GM23338 (cell line): ENCODE measurements around the gene SUV39H2. TPM values are rescaled to one million over a fixed set of nuclear protein-coding genes. Genes with fewer than 3 reads are reported as not detected.

Source experiments
- ATAC-seq: fragments of 200-7000 bp; cut with Tn5 transposase; 3 replicates; pipeline ENCODE4 v1.9.1; 2020
- DNase-seq: peaks from one replicate; pipeline ENCODE4 v3.0.0-alpha.2; 2015; ENCODE audit warnings: low spot score
- H2AFZ ChIP-seq: fragments of 200-600 bp; sonication (generic); 2 replicates; pipeline ENCODE4 v1.8.0; 2016; ENCODE audit warnings: antibody characterized with exemption, mild to moderate bottlenecking, moderate library complexity
- H3F3A ChIP-seq: fragments of 200-600 bp; sonication (generic); replicated peaks from 2 replicates; pipeline ENCODE4 v1.8.0; 2017; ENCODE audit warnings: antibody characterized with exemption, mixed run types, low read depth
- H3K27ac ChIP-seq: fragments of 200-600 bp; sonication (generic); 2 replicates; pipeline ENCODE4 v1.6.1; 2016; ENCODE audit warnings: low read depth
- H3K27me3 ChIP-seq: fragments of 200-600 bp; sonication (generic); 2 replicates; pipeline ENCODE4 v1.8.0; 2016; ENCODE audit warnings: mild to moderate bottlenecking, mixed run types, moderate library complexity; ENCODE audit not compliant: insufficient read depth
- H3K36me3 ChIP-seq: fragments of 200-600 bp; sonication (generic); 2 replicates; pipeline ENCODE4 v1.8.0; 2016; ENCODE audit warnings: mild to moderate bottlenecking; ENCODE audit not compliant: insufficient read depth
- H3K4me1 ChIP-seq: fragments of 200-600 bp; sonication (generic); 2 replicates; pipeline ENCODE4 v1.8.0; 2016; ENCODE audit warnings: mild to moderate bottlenecking, moderate library complexity; ENCODE audit not compliant: insufficient read depth
- H3K4me2 ChIP-seq: fragments of 200-600 bp; sonication (generic); 2 replicates; pipeline ENCODE4 v1.7.1; 2017; ENCODE audit warnings: mixed run types
- H3K4me3 ChIP-seq: fragments of 200-600 bp; sonication (generic); 2 replicates; pipeline ENCODE4 v1.6.1; 2016; ENCODE audit warnings: mixed run types
- H3K79me2 ChIP-seq: fragments of 200-600 bp; sonication (generic); replicated peaks from 2 replicates; pipeline ENCODE4 v1.8.0; 2017; ENCODE audit warnings: mild to moderate bottlenecking; ENCODE audit not compliant: insufficient read depth
- H3K9me2 ChIP-seq: fragments of 200-600 bp; sonication (generic); 2 replicates; pipeline ENCODE4 v1.8.0; 2017; ENCODE audit not compliant: insufficient read depth
- H4K20me1 ChIP-seq: fragments of 200-600 bp; sonication (generic); replicated peaks from 2 replicates; pipeline ENCODE4 v1.8.0; 2017; ENCODE audit warnings: mild to moderate bottlenecking; ENCODE audit not compliant: insufficient read depth
- H3K27ac Mint-ChIP-seq: 2 replicates; pipeline ENCODE4 v1.8.0; 2020; ENCODE audit warnings: inconsistent platforms, mild to moderate bottlenecking, moderate library complexity, mixed read lengths
- H3K27me3 Mint-ChIP-seq: 3 replicates; pipeline ENCODE4 v1.8.0; 2022; ENCODE audit warnings: low read depth, mild to moderate bottlenecking, moderate library complexity, mixed read lengths, inconsistent platforms; ENCODE audit not compliant: insufficient read depth, poor library complexity
- H3K36me3 Mint-ChIP-seq: 3 replicates; pipeline ENCODE4 v1.8.0; 2021; ENCODE audit warnings: low read depth, mild to moderate bottlenecking, inconsistent platforms, moderate library complexity, mixed read lengths
- H3K4me1 Mint-ChIP-seq: 3 replicates; pipeline ENCODE4 v1.8.0; 2020; ENCODE audit warnings: mild to moderate bottlenecking, inconsistent platforms, mixed read lengths
- H3K4me3 Mint-ChIP-seq: 3 replicates; pipeline ENCODE4 v1.8.0; 2021; ENCODE audit warnings: moderate library complexity, mild to moderate bottlenecking, inconsistent platforms, mixed read lengths
- H3K9me3 Mint-ChIP-seq: 3 replicates; pipeline ENCODE4 v1.8.0; 2020; ENCODE audit warnings: moderate library complexity, mild to moderate bottlenecking, inconsistent platforms, mixed read lengths
- CREB1 ChIP-seq: fragments of 250-450 bp; sonication (Bioruptor Pico); IDR thresholded peaks from 2 replicates; pipeline ENCODE4 v1.5.0; 2020; ENCODE audit warnings: low read depth, mild to moderate bottlenecking, moderate library complexity
- ETS1 ChIP-seq: IDR thresholded peaks from 2 replicates; pipeline ENCODE4 v1.6.1; 2016; ENCODE audit warnings: antibody characterized with exemption
- EZH2 ChIP-seq: fragments of 200-600 bp; sonication (generic); IDR thresholded peaks from one replicate; pipeline ENCODE4 v1.8.0; 2017; ENCODE audit warnings: antibody characterized with exemption, mild to moderate bottlenecking, low read depth; ENCODE audit not compliant: unreplicated experiment
- JUNB ChIP-seq: IDR thresholded peaks from one replicate; pipeline ENCODE4 v1.6.1; 2016; ENCODE audit warnings: antibody characterized with exemption; ENCODE audit not compliant: unreplicated experiment
- NANOG ChIP-seq: IDR thresholded peaks from 2 replicates; pipeline ENCODE4 v1.6.1; 2016; ENCODE audit warnings: antibody characterized with exemption, borderline replicate concordance
- POLR2AphosphoS5 ChIP-seq: IDR thresholded peaks from 2 replicates; pipeline ENCODE4 v1.6.1; 2016; ENCODE audit warnings: antibody characterized with exemption, low read depth
- REST ChIP-seq: IDR thresholded peaks from one replicate; pipeline ENCODE4 v1.6.1; 2018; ENCODE audit warnings: antibody characterized with exemption; ENCODE audit not compliant: unreplicated experiment
- STAT1 ChIP-seq: IDR thresholded peaks from one replicate; pipeline ENCODE4 v1.6.1; 2016; ENCODE audit warnings: antibody characterized with exemption; ENCODE audit not compliant: unreplicated experiment
- ZNF114 ChIP-seq: fragments of 250-450 bp; sonication (Bioruptor Pico); IDR thresholded peaks from 2 replicates; pipeline ENCODE4 v1.5.0; 2020; ENCODE audit warnings: mild to moderate bottlenecking, moderate library complexity
- ZNF331 ChIP-seq: fragments of 250-450 bp; sonication (Bioruptor Pico); IDR thresholded peaks from 2 replicates; pipeline ENCODE4 v1.5.0; 2020; ENCODE audit warnings: low read depth, mild to moderate bottlenecking, moderate library complexity
- polyA plus RNA-seq: library from polyadenylated mRNA; unstranded; fragments of >200 nt; fragmentation: Nextera tagmentation; extraction: Ambion mirVana; gene quantifications from 2 replicates; pipeline ENCODE4 v1.2.1, GENCODE V29; 2016
- total RNA-seq: library from RNA; depleted of rRNA; stranded (reverse); fragments of >200 nt; shearing (Covaris generic); gene quantifications from 2 replicates; pipeline ENCODE4 v1.2.3, GENCODE V29; 2014
- TF ChIP-seq, protein P1 (sequence below): fragments of 250-450 bp; sonication (Bioruptor Pico); IDR thresholded peaks from 2 replicates; pipeline ENCODE4 v1.5.0; 2020; ENCODE audit warnings: mild to moderate bottlenecking, moderate library complexity

Gene SUV39H2
- total and polyA plus RNA-seq, 2 experiments from 2014 or later = 33.3 to 59.1 TPM

DNA sequence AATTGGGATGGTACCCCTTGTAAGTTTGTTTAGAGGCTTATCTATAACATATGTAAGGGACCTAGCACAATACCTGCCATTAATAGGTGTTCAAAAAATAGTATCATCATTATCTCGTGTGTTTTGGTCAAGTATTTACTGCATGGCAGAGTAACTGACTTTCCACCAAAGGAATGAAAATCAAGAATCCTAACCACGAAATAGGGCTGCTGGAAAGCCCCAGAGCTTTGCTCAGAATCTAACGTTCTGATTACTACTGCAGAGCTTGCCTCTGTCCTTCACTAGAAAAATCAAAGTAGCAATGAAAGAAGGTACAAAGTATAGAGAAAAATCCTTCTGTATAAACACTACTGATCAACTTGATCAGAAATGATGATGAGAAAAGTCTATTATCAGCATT is 40.3 kb downstream of the SUV39H2 start:
- Mint-ChIP-seq H3K9me3 (peaks cover 35% of the 10 kb centered on the region; the same call in 2 of the 3 replicates), H3K27me3 (no peaks in the 10 kb centered on the region), H3K4me1 (no peaks in the 10 kb centered on the region), H3K27ac (no peak overlapping the region), H3K4me3 (no peak overlapping the region), H3K36me3 (peaks cover 82% of the 10 kb centered on the region)
- H3K36me3 ChIP-seq = peaks cover 16% of the 10 kb centered on the region
- H3K27me3 ChIP-seq = no peaks in the 10 kb centered on the region
- DNase-seq (no peak), ATAC-seq (no peak)
- TF ChIP-seq POLR2AphosphoS5 = no peak
- no peak for TF ChIP-seq ZNF331 (CRISPR knock-in tag)
- TF ChIP-seq NANOG = no peak
- no peak for TF ChIP-seq ZNF114 (CRISPR knock-in tag)
- TF ChIP-seq STAT1 = no peak
- TF ChIP-seq JUNB = no peak
- TF ChIP-seq REST = no peak
- TF ChIP-seq, protein P1, sequence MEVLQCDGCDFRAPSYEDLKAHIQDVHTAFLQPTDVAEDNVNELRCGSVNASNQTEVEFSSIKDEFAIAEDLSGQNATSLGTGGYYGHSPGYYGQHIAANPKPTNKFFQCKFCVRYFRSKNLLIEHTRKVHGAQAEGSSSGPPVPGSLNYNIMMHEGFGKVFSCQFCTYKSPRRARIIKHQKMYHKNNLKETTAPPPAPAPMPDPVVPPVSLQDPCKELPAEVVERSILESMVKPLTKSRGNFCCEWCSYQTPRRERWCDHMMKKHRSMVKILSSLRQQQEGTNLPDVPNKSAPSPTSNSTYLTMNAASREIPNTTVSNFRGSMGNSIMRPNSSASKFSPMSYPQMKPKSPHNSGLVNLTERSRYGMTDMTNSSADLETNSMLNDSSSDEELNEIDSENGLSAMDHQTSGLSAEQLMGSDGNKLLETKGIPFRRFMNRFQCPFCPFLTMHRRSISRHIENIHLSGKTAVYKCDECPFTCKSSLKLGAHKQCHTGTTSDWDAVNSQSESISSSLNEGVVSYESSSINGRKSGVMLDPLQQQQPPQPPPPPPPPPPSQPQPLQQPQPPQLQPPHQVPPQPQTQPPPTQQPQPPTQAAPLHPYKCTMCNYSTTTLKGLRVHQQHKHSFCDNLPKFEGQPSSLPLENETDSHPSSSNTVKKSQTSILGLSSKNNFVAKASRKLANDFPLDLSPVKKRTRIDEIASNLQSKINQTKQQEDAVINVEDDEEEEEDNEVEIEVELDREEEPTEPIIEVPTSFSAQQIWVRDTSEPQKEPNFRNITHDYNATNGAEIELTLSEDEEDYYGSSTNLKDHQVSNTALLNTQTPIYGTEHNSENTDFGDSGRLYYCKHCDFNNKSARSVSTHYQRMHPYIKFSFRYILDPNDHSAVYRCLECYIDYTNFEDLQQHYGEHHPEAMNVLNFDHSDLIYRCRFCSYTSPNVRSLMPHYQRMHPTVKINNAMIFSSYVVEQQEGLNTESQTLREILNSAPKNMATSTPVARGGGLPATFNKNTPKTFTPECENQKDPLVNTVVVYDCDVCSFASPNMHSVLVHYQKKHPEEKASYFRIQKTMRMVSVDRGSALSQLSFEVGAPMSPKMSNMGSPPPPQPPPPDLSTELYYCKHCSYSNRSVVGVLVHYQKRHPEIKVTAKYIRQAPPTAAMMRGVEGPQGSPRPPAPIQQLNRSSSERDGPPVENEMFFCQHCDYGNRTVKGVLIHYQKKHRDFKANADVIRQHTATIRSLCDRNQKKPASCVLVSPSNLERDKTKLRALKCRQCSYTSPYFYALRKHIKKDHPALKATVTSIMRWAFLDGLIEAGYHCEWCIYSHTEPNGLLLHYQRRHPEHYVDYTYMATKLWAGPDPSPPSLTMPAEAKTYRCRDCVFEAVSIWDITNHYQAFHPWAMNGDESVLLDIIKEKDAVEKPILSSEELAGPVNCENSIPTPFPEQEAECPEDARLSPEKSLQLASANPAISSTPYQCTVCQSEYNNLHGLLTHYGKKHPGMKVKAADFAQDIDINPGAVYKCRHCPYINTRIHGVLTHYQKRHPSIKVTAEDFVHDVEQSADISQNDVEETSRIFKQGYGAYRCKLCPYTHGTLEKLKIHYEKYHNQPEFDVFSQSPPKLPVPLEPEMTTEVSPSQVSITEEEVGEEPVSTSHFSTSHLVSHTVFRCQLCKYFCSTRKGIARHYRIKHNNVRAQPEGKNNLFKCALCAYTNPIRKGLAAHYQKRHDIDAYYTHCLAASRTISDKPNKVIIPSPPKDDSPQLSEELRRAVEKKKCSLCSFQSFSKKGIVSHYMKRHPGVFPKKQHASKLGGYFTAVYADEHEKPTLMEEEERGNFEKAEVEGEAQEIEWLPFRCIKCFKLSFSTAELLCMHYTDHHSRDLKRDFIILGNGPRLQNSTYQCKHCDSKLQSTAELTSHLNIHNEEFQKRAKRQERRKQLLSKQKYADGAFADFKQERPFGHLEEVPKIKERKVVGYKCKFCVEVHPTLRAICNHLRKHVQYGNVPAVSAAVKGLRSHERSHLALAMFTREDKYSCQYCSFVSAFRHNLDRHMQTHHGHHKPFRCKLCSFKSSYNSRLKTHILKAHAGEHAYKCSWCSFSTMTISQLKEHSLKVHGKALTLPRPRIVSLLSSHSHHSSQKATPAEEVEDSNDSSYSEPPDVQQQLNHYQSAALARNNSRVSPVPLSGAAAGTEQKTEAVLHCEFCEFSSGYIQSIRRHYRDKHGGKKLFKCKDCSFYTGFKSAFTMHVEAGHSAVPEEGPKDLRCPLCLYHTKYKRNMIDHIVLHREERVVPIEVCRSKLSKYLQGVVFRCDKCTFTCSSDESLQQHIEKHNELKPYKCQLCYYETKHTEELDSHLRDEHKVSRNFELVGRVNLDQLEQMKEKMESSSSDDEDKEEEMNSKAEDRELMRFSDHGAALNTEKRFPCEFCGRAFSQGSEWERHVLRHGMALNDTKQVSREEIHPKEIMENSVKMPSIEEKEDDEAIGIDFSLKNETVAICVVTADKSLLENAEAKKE (CRISPR knock-in tag) = no peak
- no peak for TF ChIP-seq EZH2
- TF ChIP-seq CREB1 (CRISPR knock-in tag) = no peak
- TF ChIP-seq ETS1 = no peak
- H3K79me2 ChIP-seq = no peaks in the 10 kb centered on the region
- H3F3A ChIP-seq = no peaks in the 10 kb centered on the region
- H4K20me1 ChIP-seq = no peaks in the 10 kb centered on the region
- H3K4me2 ChIP-seq = no peak overlapping the region
- H2AFZ ChIP-seq = no peak overlapping the region
- H3K9me2 ChIP-seq = no peaks in the 10 kb centered on the region
- no peak overlapping the region for H3K27ac ChIP-seq
- no peak overlapping the region for H3K4me3 ChIP-seq
- H3K4me1 ChIP-seq = no peaks in the 10 kb centered on the region
